SIG-M5 treated with dmso at 0.1 percent for 504 hours (cell line): ENCODE measurements around the gene PLA2G4D.

ENCODE experiments used
- DNase-seq: peaks from one replicate; lab custom pipeline; 2025; ENCODE audit not compliant: unreplicated experiment; lab: John Stamatoyannopoulos, UW

Gene PLA2G4D

GRCh38 chr15:42094512-42094963 lies at the start of gene PLA2G4D:
Gene PLA2G4D, minus strand, starts transcription at chr15:42094562. Its CDS starts 103 bp downstream, at chr15:42094459.
- DNase-seq, result no peak

GRCh38 chr15:42143356-42143755 lies 49.0 kb upstream of the PLA2G4D start:
- DNase-seq, result no peak

- no peak for DNase-seq
Observed at GRCh38 chr15:42141795-42142667, 47.7 kb upstream of the PLA2G4D start.

- no peak for DNase-seq
Observed at GRCh38 chr15:42141246-42141645, 46.9 kb upstream of the PLA2G4D start.

DNA sequence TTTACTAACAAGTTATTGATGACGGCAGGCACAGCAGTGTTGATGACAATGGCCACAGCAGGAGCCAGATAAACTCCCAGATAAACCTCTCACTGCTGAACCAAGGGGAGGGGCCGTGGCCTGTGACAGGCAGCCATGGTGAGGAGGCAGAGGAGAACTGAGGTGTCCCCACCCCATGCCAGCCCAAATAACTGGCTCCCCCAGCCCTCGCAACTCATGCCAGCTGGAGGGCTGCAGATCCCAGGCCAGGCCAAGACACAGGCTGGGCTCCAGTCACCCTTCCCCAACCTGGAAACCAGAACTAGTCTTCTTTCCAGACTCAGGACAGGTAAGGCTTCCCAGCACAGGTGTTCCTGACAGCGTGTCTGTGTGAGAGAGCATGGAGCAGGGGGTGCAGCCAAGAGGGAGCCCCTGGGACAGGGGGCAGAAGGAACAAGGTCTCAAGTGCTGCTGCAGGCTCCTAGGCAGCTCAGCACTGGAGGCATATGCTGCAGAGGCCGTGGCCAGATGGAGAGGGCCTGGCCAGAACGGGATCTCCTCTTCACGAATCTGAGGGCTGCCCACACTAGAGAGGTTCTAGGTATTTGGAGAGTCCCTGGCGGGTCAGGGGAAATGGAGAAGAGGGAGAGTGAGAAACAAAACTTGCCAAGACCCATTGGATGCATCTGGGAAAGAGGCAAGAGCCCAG lies 46.2 kb upstream of the PLA2G4D start:
- no peak for DNase-seq

DNA sequence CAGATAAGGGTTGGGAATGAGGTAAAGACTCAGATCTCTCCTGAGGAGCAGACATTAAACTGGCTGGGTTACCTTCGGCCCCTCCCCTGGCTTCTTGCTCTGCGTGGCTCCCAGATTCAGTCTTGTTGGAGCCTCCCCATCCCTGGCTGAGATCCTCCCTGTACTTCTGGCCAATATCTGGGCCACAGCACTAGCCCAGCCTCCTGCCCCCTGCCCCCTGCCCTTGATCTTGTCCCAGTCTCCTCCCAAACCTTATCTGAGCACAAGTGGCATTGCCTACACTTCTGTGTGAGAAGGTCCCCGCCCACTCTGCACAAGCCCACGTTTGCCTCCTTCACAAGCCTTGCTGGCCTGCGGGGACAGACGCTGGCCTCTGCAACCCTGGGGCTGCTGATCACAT lies 45.2 kb upstream of the PLA2G4D start:
- no peak for DNase-seq

- no peak for DNase-seq
Observed at GRCh38 chr15:42138968-42139386, 44.6 kb upstream of the PLA2G4D start.

- no peak for DNase-seq
Observed at GRCh38 chr15:42138411-42138810, 44.0 kb upstream of the PLA2G4D start.

GRCh38 chr15:42137461-42138261 lies 43.3 kb upstream of the PLA2G4D start:
- DNase-seq, result peak; percentile 41

- no peak for DNase-seq
Observed at GRCh38 chr15:42136513-42136912, 42.2 kb upstream of the PLA2G4D start.

GRCh38 chr15:42135351-42135750 lies 41.0 kb upstream of the PLA2G4D start:
- DNase-seq, result no peak

GRCh38 chr15:42134617-42135245 lies 40.4 kb upstream of the PLA2G4D start:
- DNase-seq, result no peak

DNA sequence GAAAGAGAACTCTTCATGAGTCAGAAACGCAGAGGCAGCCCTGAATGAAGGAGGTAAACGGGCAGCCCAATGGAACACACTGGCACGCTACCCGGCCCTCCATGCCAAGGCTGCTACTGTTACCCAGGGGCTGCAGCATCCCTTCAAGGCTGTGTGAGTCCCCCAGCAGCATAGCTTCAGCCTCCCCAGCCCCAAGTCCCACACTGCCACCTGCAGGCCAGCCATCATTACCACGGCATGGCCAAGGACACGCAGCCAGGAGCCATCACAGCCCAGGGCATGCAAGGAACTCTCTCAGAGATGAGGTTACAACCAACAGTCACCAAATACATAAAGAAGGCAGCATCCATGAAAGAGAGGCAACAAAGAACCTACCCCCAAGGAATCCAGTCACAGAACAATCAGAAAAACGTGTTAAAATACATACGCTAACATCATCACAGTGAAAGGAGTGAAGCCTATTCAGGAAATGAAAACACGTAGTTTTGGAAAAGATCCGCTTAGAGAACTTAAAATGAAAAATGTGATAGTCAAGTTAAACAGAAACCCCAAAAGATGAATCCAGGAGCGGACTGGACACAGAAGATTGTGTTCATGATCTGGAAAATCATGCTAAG lies 39.6 kb upstream of the PLA2G4D start:
- DNase-seq, result peak; percentile 43

DNA sequence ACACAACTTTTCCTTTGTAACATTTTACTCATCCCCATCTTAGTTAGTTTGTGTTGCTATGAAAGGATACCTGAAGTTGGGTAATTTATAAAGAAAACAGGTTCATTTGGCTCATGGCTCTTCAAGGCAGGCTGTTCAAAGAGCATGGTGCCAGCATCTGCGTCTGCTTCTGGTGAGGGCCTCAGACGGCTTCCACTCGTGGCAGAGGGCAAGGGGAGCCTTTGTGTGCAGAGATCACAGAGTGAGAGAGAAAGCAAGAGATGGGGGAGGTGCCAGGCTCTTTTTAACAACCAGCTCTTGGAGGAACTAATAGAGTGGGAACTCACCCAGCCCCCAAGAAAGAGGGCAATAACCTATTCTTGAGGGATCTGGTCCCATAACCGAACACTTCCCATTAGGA lies 39.0 kb upstream of the PLA2G4D start:
- no peak for DNase-seq

DNA sequence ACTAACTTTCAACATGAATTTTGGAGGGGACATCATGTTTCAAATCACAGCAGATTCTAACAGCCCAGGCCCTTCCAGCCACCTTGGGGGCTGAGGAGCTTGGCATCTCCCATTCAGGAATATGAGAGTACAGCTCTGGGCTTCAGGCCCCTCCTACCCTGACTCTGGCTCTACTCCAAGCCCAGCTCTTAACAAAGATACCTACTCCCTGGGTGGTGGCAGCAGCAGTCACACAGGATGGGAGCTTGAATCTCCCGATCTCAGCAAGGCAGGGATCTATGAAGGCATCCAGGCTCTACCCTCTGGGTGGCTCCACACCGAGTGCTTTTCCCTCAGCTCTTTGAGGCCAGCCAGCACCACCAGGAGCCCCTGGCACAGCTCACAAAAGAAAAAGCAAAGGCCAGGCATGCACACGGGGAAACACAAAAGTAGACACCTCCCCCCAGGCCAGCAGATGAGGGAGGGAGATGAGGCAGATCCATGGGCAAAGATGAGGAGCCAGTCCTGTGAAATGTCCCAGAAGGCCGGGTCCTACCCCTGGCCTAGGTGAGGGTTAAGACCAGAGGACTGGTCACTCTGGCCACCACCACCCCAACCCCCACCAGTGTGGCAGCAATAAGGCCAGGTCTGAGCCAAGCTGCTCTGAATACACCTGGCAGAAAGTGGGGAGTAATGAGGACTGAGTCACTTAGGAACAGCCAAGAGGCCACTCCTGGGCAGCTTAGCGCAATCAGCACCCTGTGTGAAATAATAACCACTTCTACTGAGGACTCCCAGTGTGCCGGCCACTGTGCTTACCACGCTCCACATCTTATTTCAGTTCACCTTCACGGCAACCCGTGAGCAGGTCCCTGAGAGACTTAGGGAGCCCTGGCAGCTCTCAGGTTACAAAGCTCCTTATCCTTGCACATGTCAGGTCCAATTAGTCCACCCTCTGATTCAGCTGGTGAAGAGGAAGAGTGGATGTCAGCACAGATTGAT lies 37.8 kb upstream of the PLA2G4D start:
- no peak for DNase-seq

DNA sequence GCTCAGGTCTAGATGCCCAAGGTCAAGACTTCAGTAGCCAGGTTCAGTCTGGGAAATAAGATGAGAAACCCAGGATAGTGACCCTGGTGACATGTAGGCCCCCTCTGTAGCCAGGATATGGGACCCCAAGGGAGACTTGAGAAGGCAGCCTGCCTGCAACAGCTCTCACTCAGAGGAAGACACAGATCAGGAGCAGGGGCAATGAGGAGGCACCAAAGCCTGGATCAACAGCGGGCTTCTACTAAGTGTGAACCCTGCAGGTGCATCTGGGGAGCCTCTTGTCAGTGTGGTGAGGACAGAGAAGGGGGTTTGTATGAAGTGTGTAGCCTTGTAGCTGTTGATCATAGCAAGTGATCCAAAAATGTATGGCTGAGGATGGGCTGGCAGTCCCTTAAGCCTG lies 36.6 kb upstream of the PLA2G4D start:
- DNase-seq, result no peak

DNA sequence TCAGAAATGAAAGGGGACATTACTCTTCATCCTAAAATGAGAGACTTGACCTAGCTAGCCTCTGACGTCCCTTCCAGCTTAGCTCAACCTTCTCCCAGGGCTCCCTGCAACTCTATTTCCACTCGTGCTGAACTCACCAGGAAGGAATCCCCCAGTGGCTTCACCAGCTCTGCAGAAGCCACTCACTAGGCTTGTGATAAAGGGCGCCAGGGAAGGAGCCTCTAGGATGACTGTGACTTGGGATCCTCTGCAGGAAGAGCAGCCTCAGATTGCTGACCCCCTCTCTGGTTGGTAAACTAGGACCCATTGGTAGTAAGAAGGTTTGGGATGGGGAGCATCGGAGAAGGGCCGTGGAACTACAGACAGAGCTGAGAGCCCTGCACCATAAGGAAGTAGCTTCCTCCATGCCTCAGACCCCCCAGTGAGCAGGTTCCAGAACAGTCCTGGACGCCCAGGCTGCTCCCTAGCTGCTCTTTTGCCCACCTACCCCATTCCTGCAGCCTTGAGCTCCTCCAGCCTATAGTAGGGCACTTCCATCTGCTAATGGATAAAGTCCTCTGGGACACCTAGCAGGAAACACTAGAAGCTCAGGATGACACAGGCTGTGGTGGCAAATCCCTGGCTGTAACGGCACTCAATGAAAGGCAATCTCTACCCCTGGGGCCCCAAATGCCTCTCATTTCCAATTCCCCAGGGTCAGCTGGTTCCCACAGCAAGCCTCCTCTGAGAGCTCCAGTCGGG lies 36.1 kb upstream of the PLA2G4D start:
- DNase-seq, result no peak

DNA sequence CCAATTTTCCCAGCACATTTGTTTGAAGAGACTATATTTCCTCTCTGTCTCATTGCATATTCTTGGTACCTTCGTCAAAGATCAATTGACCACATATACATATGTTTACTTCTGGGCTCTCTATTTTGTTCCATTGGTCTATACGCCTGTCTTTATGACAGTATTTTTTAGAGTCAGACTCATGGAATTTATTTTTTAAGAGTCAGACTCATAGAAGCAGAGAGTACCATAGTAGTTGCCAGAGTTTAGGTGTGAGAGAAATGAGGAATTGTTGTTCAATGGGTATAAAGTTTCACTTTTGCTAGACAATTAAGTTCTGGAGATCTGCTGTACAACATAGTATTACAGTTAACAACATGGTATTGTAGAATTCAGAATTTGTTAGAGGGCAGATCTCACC lies 35.0 kb upstream of the PLA2G4D start:
- no peak for DNase-seq

DNA sequence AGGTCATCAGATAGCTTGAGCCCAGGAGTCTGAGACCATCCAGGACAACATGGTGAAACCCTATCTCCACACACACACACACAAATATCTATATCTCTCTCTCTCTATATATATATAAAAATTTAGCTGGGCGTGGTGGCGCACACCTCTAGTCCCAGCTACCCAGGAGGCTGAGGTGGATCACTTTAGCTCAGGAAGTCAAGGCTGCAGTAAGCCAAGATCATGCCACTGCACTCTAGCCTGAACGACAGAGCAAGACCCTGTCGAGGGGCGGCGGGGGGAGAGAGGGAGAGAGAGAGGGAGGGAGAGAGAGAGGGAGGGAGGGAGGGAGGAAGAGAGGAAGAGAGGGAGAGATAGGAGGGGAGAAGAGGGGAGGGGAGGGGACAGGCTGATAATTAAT lies 34.1 kb upstream of the PLA2G4D start:
- no peak for DNase-seq
